H9 (cell line): ENCODE data around the gene ATXN10. TPM values are rescaled to one million over a fixed set of nuclear protein-coding genes. Genes with fewer than 3 reads are reported as not detected.

Source experiments
- DNase-seq: peaks from one replicate; pipeline ENCODE4 v3.0.0-alpha.2; 2017
- H2AFZ ChIP-seq: one replicate; pipeline ENCODE4 v1.6.1; 2013; ENCODE audit warnings: mild to moderate bottlenecking, low read length, control low read depth, moderate library complexity
- H2AK5ac ChIP-seq: 2 replicates; pipeline ENCODE4 v1.6.1; 2013; ENCODE audit warnings: low read length, control low read depth, mixed read lengths; ENCODE audit not compliant: insufficient read length
- H2BK120ac ChIP-seq: one replicate; pipeline ENCODE4 v1.6.1; 2013; ENCODE audit warnings: low read depth, mild to moderate bottlenecking, low read length, control low read depth, inconsistent platforms; ENCODE audit not compliant: poor library complexity, severe bottlenecking
- H2BK12ac ChIP-seq: 2 replicates; pipeline ENCODE4 v1.6.1; 2013; ENCODE audit warnings: low read length, control low read depth, mixed read lengths, low read depth; ENCODE audit not compliant: insufficient read length
- H2BK15ac ChIP-seq: 2 replicates; pipeline ENCODE4 v1.6.1; 2013; ENCODE audit warnings: low read depth, low read length, control low read depth
- H2BK20ac ChIP-seq: one replicate; pipeline ENCODE4 v1.6.1; 2013; ENCODE audit warnings: low read depth, mild to moderate bottlenecking, low read length, control low read depth, inconsistent platforms; ENCODE audit not compliant: poor library complexity, severe bottlenecking
- H2BK5ac ChIP-seq: 2 replicates; pipeline ENCODE4 v1.6.1; 2013; ENCODE audit warnings: low read length, control low read depth, mixed read lengths; ENCODE audit not compliant: insufficient read length
- H3K14ac ChIP-seq: 2 replicates; pipeline ENCODE4 v1.6.1; 2013; ENCODE audit warnings: low read length, control low read depth; ENCODE audit not compliant: insufficient read depth
- H3K18ac ChIP-seq: 2 replicates; pipeline ENCODE4 v1.6.1; 2013; ENCODE audit warnings: low read depth, mild to moderate bottlenecking, mixed read lengths, low read length, control low read depth; ENCODE audit not compliant: insufficient read length
- H3K23ac ChIP-seq: 2 replicates; pipeline ENCODE4 v1.6.1; 2013; ENCODE audit warnings: low read length, control low read depth, mixed read lengths, low read depth; ENCODE audit not compliant: insufficient read length
- H3K23me2 ChIP-seq: 2 replicates; pipeline ENCODE4 v1.6.1; 2013; ENCODE audit warnings: low read depth, mild to moderate bottlenecking, mixed read lengths, low read length, control low read depth; ENCODE audit not compliant: insufficient read length, poor library complexity, severe bottlenecking
- H3K27ac ChIP-seq: 2 replicates; pipeline ENCODE4 v1.5.1; 2013; ENCODE audit warnings: low read length, control low read depth, mixed read lengths, low read depth; ENCODE audit not compliant: insufficient read length
- H3K27me3 ChIP-seq: 2 replicates; pipeline ENCODE4 v1.6.1; 2013; ENCODE audit warnings: low read length, control low read depth, inconsistent platforms; ENCODE audit not compliant: insufficient read depth
- H3K4ac ChIP-seq: 2 replicates; pipeline ENCODE4 v1.6.1; 2013; ENCODE audit warnings: low read depth, mild to moderate bottlenecking, control low read depth, inconsistent platforms, low read length, moderate library complexity
- H3K4me1 ChIP-seq: 2 replicates; pipeline ENCODE4 v1.6.1; 2013; ENCODE audit warnings: low read length, control low read depth, inconsistent platforms; ENCODE audit not compliant: insufficient read depth
- H3K4me2 ChIP-seq: 2 replicates; pipeline ENCODE4 v1.6.1; 2013; ENCODE audit warnings: low read length, control low read depth, mixed read lengths; ENCODE audit not compliant: insufficient read length, insufficient read depth
- H3K56ac ChIP-seq: 2 replicates; pipeline ENCODE4 v1.6.1; 2013; ENCODE audit warnings: low read depth, mild to moderate bottlenecking, mixed read lengths, low read length, control low read depth; ENCODE audit not compliant: insufficient read length
- H3K79me1 ChIP-seq: 2 replicates; pipeline ENCODE4 v1.6.1; 2013; ENCODE audit warnings: low read depth, mild to moderate bottlenecking, moderate library complexity, low read length, control low read depth, inconsistent platforms; ENCODE audit not compliant: insufficient read depth, poor library complexity, severe bottlenecking
- H3K79me2 ChIP-seq: 2 replicates; pipeline ENCODE4 v1.6.1; 2013; ENCODE audit warnings: low read length, control low read depth, inconsistent platforms; ENCODE audit not compliant: insufficient read depth
- H3K9ac ChIP-seq: 2 replicates; pipeline ENCODE4 v1.6.1; 2013; ENCODE audit warnings: low read length, control low read depth, mixed read lengths; ENCODE audit not compliant: insufficient read length; ENCODE audit errors: extremely low read depth
- H3K9me3 ChIP-seq: one replicate; pipeline ENCODE4 v1.6.1; 2013; ENCODE audit warnings: low read depth, low read length, inconsistent platforms; ENCODE audit not compliant: control insufficient read depth
- H3T11ph ChIP-seq: one replicate; pipeline ENCODE4 v1.6.1; 2013; ENCODE audit warnings: mild to moderate bottlenecking, low read length, control low read depth, inconsistent platforms
- H4K20me1 ChIP-seq: one replicate; pipeline ENCODE4 v1.6.1; 2013; ENCODE audit not compliant: control insufficient read depth, insufficient read length, insufficient read depth
- H4K5ac ChIP-seq: 2 replicates; pipeline ENCODE4 v1.6.1; 2013; ENCODE audit warnings: low read depth, mild to moderate bottlenecking, mixed read lengths, low read length, control low read depth; ENCODE audit not compliant: insufficient read length
- H4K8ac ChIP-seq: replicated peaks from 2 replicates; pipeline ENCODE4 v1.6.1; 2013; ENCODE audit warnings: low read length, control low read depth, mixed read lengths, low read depth; ENCODE audit not compliant: insufficient read length
- H4K91ac ChIP-seq: 2 replicates; pipeline ENCODE4 v1.6.1; 2013; ENCODE audit warnings: low read depth, mild to moderate bottlenecking, moderate library complexity, mixed read lengths, low read length, control low read depth; ENCODE audit not compliant: insufficient read length
- H3K27ac Mint-ChIP-seq, 3 experiments: 2 replicates in 2 of 3; 3 replicates in 1 of 3; pipeline ENCODE4 v1.8.0; 2020 to 2021; ENCODE audit warnings: mixed read lengths in 3 of 3, mild to moderate bottlenecking in 1 of 3, moderate library complexity in 1 of 3
- H3K27me3 Mint-ChIP-seq: 2 replicates; pipeline ENCODE4 v1.8.0; 2021; ENCODE audit warnings: low read depth, mild to moderate bottlenecking, moderate library complexity, mixed read lengths
- H3K36me3 Mint-ChIP-seq, 3 experiments: 2 replicates in 2 of 3; 3 replicates in 1 of 3; pipeline ENCODE4 v1.8.0; 2020 to 2021; ENCODE audit warnings: low read depth in 3 of 3, mixed read lengths in 3 of 3; ENCODE audit not compliant: insufficient read depth in 1 of 3
- H3K4me1 Mint-ChIP-seq, 2 experiments: 2 replicates each; pipeline ENCODE4 v1.8.0; 2020; ENCODE audit warnings: mixed read lengths in 2 of 2
- H3K4me3 Mint-ChIP-seq, 2 experiments: 2 replicates in 1 of 2; 3 replicates in 1 of 2; pipeline ENCODE4 v1.8.0; 2020 to 2021; ENCODE audit warnings: mild to moderate bottlenecking in 2 of 2, mixed read lengths in 2 of 2, moderate library complexity in 1 of 2
- H3K9me3 Mint-ChIP-seq, 2 experiments: 2 replicates in 1 of 2; 3 replicates in 1 of 2; pipeline ENCODE4 v1.8.0; 2020; ENCODE audit warnings: mild to moderate bottlenecking in 2 of 2, mixed read lengths in 2 of 2, moderate library complexity in 1 of 2
- CTCF ChIP-seq: fragments of 200-600 bp; sonication (generic); conservative IDR thresholded peaks from 3 replicates; pipeline ENCODE4 v1.8.0; 2021; ENCODE audit warnings: antibody characterized with exemption, mild to moderate bottlenecking
- WGBS: extraction: QIAGEN DNeasy Blood & Tissue Kit; methylation state at CpG from one replicate; pipeline ENCODE4 v1.1.7; 2013; ENCODE audit warnings: missing lambda C conversion rate, low lambda C conversion rate, mixed read lengths; ENCODE audit not compliant: insufficient read length; ENCODE audit errors: extremely low coverage; 5-methylcytosine and 5-hydroxymethylcytosine counted together
- total RNA-seq: library from RNA; stranded (reverse); gene quantifications from 2 replicates; pipeline ENCODE4 v1.2.1, GENCODE V29; 2021

The ATXN10 gene
- total RNA-seq, 1 experiment from 2014 or later = 210 TPM

- Histone ChIP-seq H3K9me3 (no peaks in the 10 kb centered on the region), H4K20me1 (no peaks in the 10 kb centered on the region), H3K56ac (no peak overlapping the region), H2BK15ac (no peak overlapping the region), H3K79me2 (no peaks in the 10 kb centered on the region), H3T11ph (no peak overlapping the region), H3K14ac (no peak overlapping the region), H2BK120ac (no peak overlapping the region), H4K5ac (no peak overlapping the region), H3K23me2 (no peaks in the 10 kb centered on the region), H3K23ac (no peak overlapping the region), H3K4ac (no peak overlapping the region), H2BK5ac (no peak overlapping the region), H2AK5ac (no peak overlapping the region), H3K79me1 (no peaks in the 10 kb centered on the region), H4K91ac (no peak overlapping the region), H3K27ac (no peak overlapping the region), H3K18ac (no peak overlapping the region), H2BK12ac (no peak overlapping the region), H4K8ac (no peak overlapping the region), H2BK20ac (no peak overlapping the region), H3K4me1 (no peaks in the 10 kb centered on the region), H3K4me2 (no peak overlapping the region), H3K27me3 (no peaks in the 10 kb centered on the region), H3K9ac (no peak overlapping the region), H2AFZ (no peak overlapping the region)
- H3K27me3 Mint-ChIP-seq = peaks cover 2% of the 10 kb centered on the region; the same call in 1 of the 2 replicates
- H3K27ac Mint-ChIP-seq = peak overlapping the region in 2 of 3 experiments; percentile 32 to 63; a peak in 4 of 7 replicates
- no CpG with 5 or more reads among the region's 2 CpGs for WGBS
- peak; percentile 69 for TF ChIP-seq CTCF
- peaks cover 11 to 12% of the 10 kb centered on the region in 2 experiments for H3K4me1 Mint-ChIP-seq
- peaks cover 2 to 5% (median 5%) of the 10 kb centered on the region in 3 experiments; a peak in 3 of 7 replicates for H3K36me3 Mint-ChIP-seq
- peak; percentile 52 for DNase-seq
- no peaks in the 10 kb centered on the region; a peak in 1 of 5 replicates for H3K9me3 Mint-ChIP-seq
- peak overlapping the region in 1 of 2 experiments; percentile 10; a peak in 1 of 5 replicates for H3K4me3 Mint-ChIP-seq
Measured at GRCh38 chr22:45832180-45832579, 160.5 kb downstream of the ATXN10 start.
